ENCODE measurements around the gene C1S.
A peak's percentile ranks its signal among the peaks of the same experiment; 100 is the strongest.

DNA sequence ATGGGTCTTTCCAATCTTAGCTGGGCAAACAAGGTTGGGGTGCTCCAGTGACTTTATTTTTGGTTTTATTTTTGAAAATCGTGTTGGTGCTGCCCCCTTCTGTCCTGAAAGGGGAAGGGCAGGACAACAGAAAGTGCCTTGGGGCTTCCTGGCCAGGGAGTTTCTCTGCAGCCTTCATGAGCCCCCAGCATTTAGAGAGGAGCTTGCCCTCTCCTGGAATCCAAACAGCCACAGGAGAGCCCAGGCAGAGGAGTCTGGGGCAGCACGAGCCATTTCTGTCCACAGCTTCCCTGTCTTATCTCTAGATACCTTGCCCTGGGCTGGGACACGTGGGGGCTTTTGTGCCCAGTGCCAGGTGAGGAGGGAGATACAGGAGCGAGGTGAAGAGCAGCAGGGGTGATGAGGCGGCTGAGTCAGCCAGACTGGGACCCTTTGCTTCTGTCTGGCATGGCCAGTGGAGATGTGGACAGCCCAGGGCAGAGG, 52.9 kb downstream of the C1S start:
- TF ChIP-seq, protein P1, sequence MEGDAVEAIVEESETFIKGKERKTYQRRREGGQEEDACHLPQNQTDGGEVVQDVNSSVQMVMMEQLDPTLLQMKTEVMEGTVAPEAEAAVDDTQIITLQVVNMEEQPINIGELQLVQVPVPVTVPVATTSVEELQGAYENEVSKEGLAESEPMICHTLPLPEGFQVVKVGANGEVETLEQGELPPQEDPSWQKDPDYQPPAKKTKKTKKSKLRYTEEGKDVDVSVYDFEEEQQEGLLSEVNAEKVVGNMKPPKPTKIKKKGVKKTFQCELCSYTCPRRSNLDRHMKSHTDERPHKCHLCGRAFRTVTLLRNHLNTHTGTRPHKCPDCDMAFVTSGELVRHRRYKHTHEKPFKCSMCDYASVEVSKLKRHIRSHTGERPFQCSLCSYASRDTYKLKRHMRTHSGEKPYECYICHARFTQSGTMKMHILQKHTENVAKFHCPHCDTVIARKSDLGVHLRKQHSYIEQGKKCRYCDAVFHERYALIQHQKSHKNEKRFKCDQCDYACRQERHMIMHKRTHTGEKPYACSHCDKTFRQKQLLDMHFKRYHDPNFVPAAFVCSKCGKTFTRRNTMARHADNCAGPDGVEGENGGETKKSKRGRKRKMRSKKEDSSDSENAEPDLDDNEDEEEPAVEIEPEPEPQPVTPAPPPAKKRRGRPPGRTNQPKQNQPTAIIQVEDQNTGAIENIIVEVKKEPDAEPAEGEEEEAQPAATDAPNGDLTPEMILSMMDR (IDR thresholded peaks at IDR 0.05 in 4 of 5, conservative IDR thresholded peaks at IDR 0.05 in 1 of 5): peak; percentile 79 to 90 (median 82)
- TF ChIP-seq POLR2A (IDR thresholded peaks at IDR 0.05): no peak

Measured in gastrocnemius medialis (tissue), 4 donors.